IMR-90 (cell line): ENCODE data around the gene C1orf52. TPM values are rescaled to one million over a fixed set of nuclear protein-coding genes. Genes with fewer than 3 reads are reported as not detected.

Experiments
- ATAC-seq: fragments of 200-7000 bp; cut with Tn5 transposase; 2 replicates; pipeline ENCODE4 v1.9.1; 2020; ENCODE audit warnings: low read depth, mild to moderate bottlenecking, moderate library complexity
- BruUV-seq: library from RNA; stranded (reverse); fragments of 400-500 nt; replicated peaks from 2 replicates; lab custom pipeline; 2021; lab: Mats Ljungman, UMichigan
- CTCF ChIA-PET: fragments of 300-600 bp; formaldehyde crosslinking; extraction: SDS; loops from one replicate; lab custom pipeline; 2021; ENCODE audit warnings: antibody characterized with exemption; lab: Yijun Ruan, JAX
- POLR2A ChIA-PET: fragments of 300-600 bp; sonication (Branson Sonifier 250); formaldehyde crosslinking; loops from one replicate; lab custom pipeline; 2022; ENCODE audit warnings: antibody characterized with exemption; ENCODE audit not compliant: unreplicated experiment; lab: Charles Lee
- DNase-seq: peaks from one replicate; pipeline ENCODE4 v3.0.0; 2013
- H2AFZ ChIP-seq: replicated peaks from 2 replicates; pipeline ENCODE3; 2013; ENCODE audit warnings: low read length, mild to moderate bottlenecking; ENCODE audit not compliant: poor library complexity
- H2AK5ac ChIP-seq: 2 replicates; pipeline ENCODE4 v1.6.1; 2013; ENCODE audit warnings: low read depth, low read length, inconsistent platforms
- H2AK9ac ChIP-seq: replicated peaks from 2 replicates; pipeline ENCODE3; 2013; ENCODE audit warnings: mild to moderate bottlenecking, low read depth, low read length, moderate library complexity; ENCODE audit not compliant: poor library complexity
- H2BK120ac ChIP-seq: 2 replicates; pipeline ENCODE4 v1.6.1; 2013; ENCODE audit warnings: low read depth, low read length, inconsistent platforms
- H2BK15ac ChIP-seq: 3 replicates; pipeline ENCODE4 v1.6.1; 2013; ENCODE audit warnings: low read depth, low read length, inconsistent platforms
- H2BK20ac ChIP-seq: 2 replicates; pipeline ENCODE4 v1.6.1; 2013; ENCODE audit warnings: low read depth, mild to moderate bottlenecking, inconsistent platforms, low read length, moderate library complexity
- H2BK5ac ChIP-seq: 2 replicates; pipeline ENCODE4 v1.6.1; 2013; ENCODE audit warnings: mild to moderate bottlenecking, low read depth, low read length, inconsistent platforms; ENCODE audit not compliant: poor library complexity, severe bottlenecking
- H3K14ac ChIP-seq: replicated peaks from 2 replicates; pipeline ENCODE4 v1.6.1; 2013; ENCODE audit warnings: low read depth, low read length, inconsistent platforms
- H3K18ac ChIP-seq: 2 replicates; pipeline ENCODE4 v1.6.1; 2013; ENCODE audit warnings: low read depth, low read length, control low read depth
- H3K23ac ChIP-seq: 2 replicates; pipeline ENCODE4 v1.6.1; 2013; ENCODE audit warnings: low read depth, low read length, inconsistent platforms
- H3K27ac ChIP-seq: 2 replicates; pipeline ENCODE4 v1.5.1; 2013; ENCODE audit warnings: mild to moderate bottlenecking, control low read depth, low read length; ENCODE audit not compliant: insufficient read depth
- H3K27me3 ChIP-seq: 2 replicates; pipeline ENCODE4 v1.6.1; 2013; ENCODE audit warnings: low read length; ENCODE audit not compliant: control insufficient read depth, insufficient read depth
- H3K36me3 ChIP-seq: 2 replicates; pipeline ENCODE4 v1.6.1; 2013; ENCODE audit warnings: low read length, mixed read lengths; ENCODE audit not compliant: control insufficient read depth, insufficient read depth
- H3K4ac ChIP-seq: 2 replicates; pipeline ENCODE4 v1.6.1; 2013; ENCODE audit warnings: low read depth, low read length, inconsistent platforms
- H3K4me1 ChIP-seq: 2 replicates; pipeline ENCODE4 v1.6.1; 2013; ENCODE audit warnings: low read length, mixed read lengths; ENCODE audit not compliant: control insufficient read depth, insufficient read depth
- H3K4me2 ChIP-seq: 2 replicates; pipeline ENCODE4 v1.6.1; 2013; ENCODE audit warnings: low read depth, mild to moderate bottlenecking, control low read depth, low read length, moderate library complexity
- H3K4me3 ChIP-seq: 2 replicates; pipeline ENCODE4 v1.5.1; 2013; ENCODE audit warnings: low read depth, mild to moderate bottlenecking, control low read depth, low read length, moderate library complexity; ENCODE audit not compliant: insufficient read depth
- H3K56ac ChIP-seq: 2 replicates; pipeline ENCODE4 v1.6.1; 2013; ENCODE audit warnings: low read length, inconsistent platforms; ENCODE audit not compliant: insufficient read depth; ENCODE audit errors: extremely low read depth
- H3K79me1 ChIP-seq, 2 experiments: 2 replicates each; pipeline ENCODE4 v1.6.1; 2013; ENCODE audit warnings: low read length in 2 of 2, inconsistent platforms in 1 of 2, low read depth in 1 of 2
- H3K9ac ChIP-seq: 2 replicates; pipeline ENCODE4 v1.6.1; 2013; ENCODE audit warnings: low read depth, low read length, control low read depth
- H3K9me1 ChIP-seq: 2 replicates; pipeline ENCODE4 v1.6.1; 2013; ENCODE audit warnings: low read length, inconsistent platforms; ENCODE audit not compliant: insufficient read depth
- H3K9me3 ChIP-seq: 2 replicates; pipeline ENCODE4 v1.6.1; 2013; ENCODE audit warnings: low read length; ENCODE audit not compliant: control insufficient read depth, insufficient read depth
- H4K20me1 ChIP-seq: 2 replicates; pipeline ENCODE4 v1.6.1; 2013; ENCODE audit warnings: low read length, inconsistent platforms; ENCODE audit not compliant: insufficient read depth
- H4K5ac ChIP-seq: 2 replicates; pipeline ENCODE4 v1.6.1; 2013; ENCODE audit warnings: mild to moderate bottlenecking, low read depth, low read length, control low read depth
- H4K8ac ChIP-seq, 2 experiments: 2 replicates each; pipeline ENCODE4 v1.6.1; 2013; ENCODE audit warnings: low read depth in 2 of 2, low read length in 2 of 2, control low read depth in 1 of 2, inconsistent platforms in 1 of 2
- H4K91ac ChIP-seq: 2 replicates; pipeline ENCODE4 v1.6.1; 2013; ENCODE audit warnings: low read depth, low read length, inconsistent platforms; ENCODE audit not compliant: insufficient read depth
- BHLHE40 ChIP-seq: fragments of 150-350 bp; IDR thresholded peaks from 2 replicates; pipeline ENCODE4 v1.6.1; 2016; ENCODE audit warnings: mild to moderate bottlenecking, low read depth, low read length
- CHD1 ChIP-seq: IDR thresholded peaks from 2 replicates; pipeline ENCODE4 v1.6.1; 2012; ENCODE audit warnings: low read depth, low read length, improper control_type of control experiment
- CTCF ChIP-seq: conservative IDR thresholded peaks from 2 replicates; pipeline ENCODE4 v1.5.1; 2012; ENCODE audit warnings: mild to moderate bottlenecking, low read depth, low read length, improper control_type of control experiment
- ELK1 ChIP-seq: fragments of 150-350 bp; IDR thresholded peaks from 2 replicates; pipeline ENCODE4 v1.6.1; 2016; ENCODE audit warnings: low read depth, mild to moderate bottlenecking, low read length, moderate library complexity, borderline replicate concordance
- MAFK ChIP-seq: IDR thresholded peaks from 2 replicates; pipeline ENCODE4 v1.6.1; 2012; ENCODE audit warnings: low read depth, low read length, improper control_type of control experiment
- MAZ ChIP-seq: IDR thresholded peaks from 2 replicates; pipeline ENCODE4 v1.6.1; 2012; ENCODE audit warnings: low read depth, mild to moderate bottlenecking, low read length, improper control_type of control experiment, moderate library complexity, borderline replicate concordance
- MXI1 ChIP-seq: IDR thresholded peaks from 2 replicates; pipeline ENCODE4 v1.6.1; 2012; ENCODE audit warnings: low read depth, mild to moderate bottlenecking, low read length, moderate library complexity, borderline replicate concordance
- POLR2A ChIP-seq: IDR thresholded peaks from 2 replicates; pipeline ENCODE4 v1.6.1; 2012; ENCODE audit warnings: mild to moderate bottlenecking, low read depth, low read length
- RAD21 ChIP-seq: IDR thresholded peaks from 2 replicates; pipeline ENCODE4 v1.6.1; 2012; ENCODE audit warnings: low read length, improper control_type of control experiment
- RFX5 ChIP-seq: IDR thresholded peaks from 2 replicates; pipeline ENCODE4 v1.8.0; 2012; ENCODE audit warnings: low read depth, mild to moderate bottlenecking, low read length, moderate library complexity
- SMC3 ChIP-seq: fragments of 150-350 bp; IDR thresholded peaks from 2 replicates; pipeline ENCODE4 v1.6.1; 2016; ENCODE audit warnings: low read depth, mild to moderate bottlenecking, antibody characterized with exemption, low read length, moderate library complexity
- WGBS, 2 experiments: methylation state at CpG; one replicate each; pipeline versions ENCODE4 v1.1.5 to v1.1.7; 2013; ENCODE audit warnings: missing lambda C conversion rate in 2 of 2; ENCODE audit not compliant: insufficient read length in 1 of 2; ENCODE audit errors: extremely low coverage in 2 of 2; 5-methylcytosine and 5-hydroxymethylcytosine counted together
- dilution Hi-C: fragments of 300-500 bp; cut with HindIII; formaldehyde crosslinking; loops from one replicate; pipeline ENCODE4 v1.14.3; 2018; ENCODE audit warnings: low sequenced_read_pairs; ENCODE audit not compliant: unreplicated experiment
- in situ Hi-C: fragments of 300-500 bp; cut with MboI; formaldehyde crosslinking; loops from 3 replicates; pipeline ENCODE4 v1.14.3; 2019; ENCODE audit warnings: low sequenced_read_pairs, inconsistent platforms, mixed read lengths
- intact Hi-C: fragments of 100-400 bp; cut with micrococcal nuclease; formaldehyde crosslinking; loops from 2 replicates; pipeline ENCODE4 v1.10.0; 2022
- polyA plus RNA-seq, 3 experiments: library from polyadenylated mRNA; depleted of rRNA; stranded (reverse); fragments of >200 nt; gene quantifications; 2 replicates each; pipeline ENCODE4 v1.2.3, GENCODE V29; 2012; ENCODE audit warnings: low replicate concordance in 1 of 3
- total RNA-seq: library from RNA; depleted of rRNA; stranded (reverse); fragments of >200 nt; gene quantifications from 2 replicates; pipeline ENCODE4 v1.2.3, GENCODE V29; 2012
- TF ChIP-seq, protein P1 (sequence below): fragments of 150-350 bp; IDR thresholded peaks from 2 replicates; pipeline ENCODE4 v1.6.1; 2017; ENCODE audit warnings: mild to moderate bottlenecking, antibody characterized with exemption, low read length, low read depth

C1orf52 gene
- total and polyA plus RNA-seq, 2 of the 4 experiments (the other 2 are of a cell fraction): 16.3 to 33.5 TPM

GRCh38 chr1:85295654-85296053 lies 36.2 kb upstream of the C1orf52 start (continued):
- TF ChIP-seq MXI1: no peak
- no peak for TF ChIP-seq CTCF

- no CpG with 5 or more reads among the region's 3 CpGs for WGBS, 2 experiments
- Histone ChIP-seq H3K27ac (no peak overlapping the region), H4K20me1 (peaks cover 3% of the 10 kb centered on the region; the same call in 1 of the 2 replicates), H2BK5ac (no peak overlapping the region), H3K79me1 (peaks cover 0 to 10% of the 10 kb centered on the region in 2 experiments; a peak in 1 of 4 replicates), H3K9me3 (no peaks in the 10 kb centered on the region), H3K4me1 (peaks cover 28% of the 10 kb centered on the region), H3K36me3 (no peaks in the 10 kb centered on the region), H3K23ac (no peak overlapping the region), H3K18ac (no peak overlapping the region), H2AK5ac (no peak overlapping the region), H3K56ac (no peak overlapping the region), H3K9me1 (peaks cover 24% of the 10 kb centered on the region), H2AFZ (no peak overlapping the region), H2BK120ac (no peak overlapping the region), H3K4me3 (no peak overlapping the region), H4K8ac (no peak overlapping the region), H3K9ac (no peak overlapping the region), H3K27me3 (no peaks in the 10 kb centered on the region), H2BK20ac (no peak overlapping the region), H4K91ac (no peak overlapping the region), H3K4me2 (no peak overlapping the region), H3K4ac (no peak overlapping the region; the same call in 1 of the 2 replicates), H3K14ac (no peak overlapping the region), H2BK15ac (no peak overlapping the region), H2AK9ac (no peak overlapping the region), H4K5ac (no peak overlapping the region)
- ChIA-PET POLR2A (no interaction called here), CTCF (no interaction called here)
- DNase-seq (peak; percentile 58), ATAC-seq (no peak)
- dilution Hi-C loops: no loop called here
- intact Hi-C loops: no loop called here
- no TSS peak for BruUV-seq
- in situ Hi-C loops: no loop called here
- TF ChIP-seq POLR2A: no peak
- TF ChIP-seq ELK1: no peak
- TF ChIP-seq MXI1: no peak
- TF ChIP-seq RAD21: no peak
- no peak for TF ChIP-seq BHLHE40
- TF ChIP-seq MAZ: no peak
- TF ChIP-seq, protein P1, sequence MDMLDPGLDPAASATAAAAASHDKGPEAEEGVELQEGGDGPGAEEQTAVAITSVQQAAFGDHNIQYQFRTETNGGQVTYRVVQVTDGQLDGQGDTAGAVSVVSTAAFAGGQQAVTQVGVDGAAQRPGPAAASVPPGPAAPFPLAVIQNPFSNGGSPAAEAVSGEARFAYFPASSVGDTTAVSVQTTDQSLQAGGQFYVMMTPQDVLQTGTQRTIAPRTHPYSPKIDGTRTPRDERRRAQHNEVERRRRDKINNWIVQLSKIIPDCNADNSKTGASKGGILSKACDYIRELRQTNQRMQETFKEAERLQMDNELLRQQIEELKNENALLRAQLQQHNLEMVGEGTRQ: no peak
- no peak for TF ChIP-seq RFX5
- TF ChIP-seq MAFK: no peak
- TF ChIP-seq CHD1: no peak
- TF ChIP-seq SMC3: no peak
Observed at GRCh38 chr1:85295006-85295431, 35.6 kb upstream of the C1orf52 start.
